ENCODE data around the gene ACTRT3. TPM values are rescaled to one million over a fixed set of nuclear protein-coding genes. Genes with fewer than 3 reads are reported as not detected.
A peak's percentile ranks its signal among the peaks of the same experiment; 100 is the strongest.

The ACTRT3 gene
- polyA plus RNA-seq, 2 donors = 0.31 to 1.1 TPM

DNA sequence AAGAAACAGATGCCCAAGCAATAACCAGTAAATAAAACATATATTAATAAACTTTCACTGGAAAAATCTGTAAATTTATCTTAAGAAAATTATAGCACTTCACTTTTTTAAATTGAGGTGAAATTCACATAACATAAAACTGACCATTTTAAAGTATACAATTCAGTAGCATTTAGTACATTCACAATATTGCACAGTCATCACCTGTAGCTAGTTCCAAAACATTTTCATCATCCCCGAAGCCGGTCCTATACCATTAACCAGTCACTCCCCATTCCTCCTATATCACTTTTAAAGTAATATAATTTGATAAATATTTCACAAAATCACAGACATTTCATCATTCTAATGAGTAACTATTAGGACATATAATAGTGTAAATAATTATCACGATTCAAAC lies 35.3 kb upstream of the ACTRT3 start:
- no peaks in the 10 kb centered on the region for H3K4me1 ChIP-seq (ENCODE audit: control insufficient read depth in 2 of 2, insufficient read depth in 2 of 2, low read length in 1 of 2)
- H3K4me3 ChIP-seq (ENCODE audit: low read depth in 1 of 2, low read length in 2 of 2) = no peak overlapping the region
- WGBS, 2 donors = 90 to 93% methylated on average over 3 of the region's 3 CpGs
- no peaks in the 10 kb centered on the region for H3K27me3 ChIP-seq (ENCODE audit: control insufficient read depth in 1 of 2, insufficient read depth in 2 of 2, low read length in 2 of 2)
- H3K27ac ChIP-seq (ENCODE audit: low read depth in 2 of 2, low read length in 1 of 2) = no peak overlapping the region
- H3K36me3 ChIP-seq (ENCODE audit: control insufficient read depth in 2 of 2, insufficient read depth in 2 of 2, low read length in 1 of 2) = no peaks in the 10 kb centered on the region
- no peaks in the 10 kb centered on the region for H3K9me3 ChIP-seq (ENCODE audit: control insufficient read depth in 2 of 2, insufficient read depth in 1 of 2, low read depth in 1 of 2, low read length in 1 of 2)

DNA sequence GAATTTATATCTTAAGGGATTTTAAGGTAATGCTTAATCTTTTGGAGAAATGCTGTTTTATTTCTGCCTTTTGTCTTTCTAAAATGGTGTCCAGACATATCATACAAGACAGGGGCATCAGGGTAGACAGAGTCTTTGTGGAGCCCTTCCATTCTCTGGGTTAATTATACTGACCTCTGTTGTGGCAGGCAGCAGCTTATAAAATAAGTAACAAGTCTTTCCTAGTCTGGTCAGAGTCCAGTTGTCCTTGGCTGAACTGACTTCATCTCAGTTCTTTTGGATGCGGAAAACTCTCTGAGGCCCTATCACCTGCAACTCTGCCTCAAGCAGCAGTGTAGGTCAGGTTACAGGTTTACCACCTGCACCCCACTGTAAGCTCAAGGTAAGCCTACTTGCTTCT lies 23.0 kb upstream of the ACTRT3 start:
- Histone ChIP-seq H3K27me3 (ENCODE audit: control insufficient read depth in 1 of 2, insufficient read depth in 2 of 2, low read length in 2 of 2) (no peaks in the 10 kb centered on the region), H3K9me3 (ENCODE audit: control insufficient read depth in 2 of 2, insufficient read depth in 1 of 2, low read depth in 1 of 2, low read length in 1 of 2) (no peaks in the 10 kb centered on the region), H3K4me3 (ENCODE audit: low read depth in 1 of 2, low read length in 2 of 2) (no peak overlapping the region), H3K4me1 (ENCODE audit: control insufficient read depth in 2 of 2, insufficient read depth in 2 of 2, low read length in 1 of 2) (no peaks in the 10 kb centered on the region), H3K36me3 (ENCODE audit: control insufficient read depth in 2 of 2, insufficient read depth in 2 of 2, low read length in 1 of 2) (peaks cover 0 to 4% of the 10 kb centered on the region in 2 donors), H3K27ac (ENCODE audit: low read depth in 2 of 2, low read length in 1 of 2) (no peak overlapping the region)
- WGBS, 2 donors = 89 to 99% methylated on average over 1 of the region's 1 CpG

DNA sequence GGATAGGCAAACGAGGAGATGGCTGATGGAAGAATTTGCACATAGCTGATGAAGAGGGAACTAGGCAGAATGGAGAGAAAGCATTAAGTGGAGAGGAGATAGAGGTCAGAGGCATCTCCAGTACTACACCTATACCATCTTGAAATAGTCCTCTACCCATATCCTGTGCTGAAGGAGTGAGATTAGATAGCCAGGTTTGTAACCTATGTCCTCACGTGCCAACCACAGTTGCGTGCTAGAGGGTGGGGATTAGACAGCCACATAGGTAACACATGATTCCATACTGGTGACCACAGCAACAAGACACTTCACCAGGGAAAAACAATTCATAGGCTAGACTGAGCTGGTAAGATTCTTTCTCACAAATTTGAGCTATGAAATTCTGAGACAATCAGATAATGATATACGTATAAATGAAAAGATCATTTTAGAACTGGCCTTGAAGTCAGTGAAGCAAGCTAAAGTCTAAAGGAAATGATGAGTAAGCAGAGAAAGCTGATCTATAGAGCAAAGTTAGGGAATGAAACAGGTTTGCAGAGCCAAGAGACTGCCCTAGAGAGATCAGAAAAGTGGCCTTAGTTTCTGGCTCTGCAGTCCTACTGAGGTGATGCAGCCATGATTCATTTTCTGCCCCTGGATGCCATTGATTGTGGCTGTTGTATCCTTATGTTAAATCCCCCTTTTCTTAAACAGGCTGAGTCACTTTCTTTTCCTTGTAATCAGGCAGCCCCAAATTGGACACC lies 21.5 kb upstream of the ACTRT3 start:
- Histone ChIP-seq H3K27ac (ENCODE audit: low read depth in 2 of 2, low read length in 1 of 2) (no peak overlapping the region), H3K9me3 (ENCODE audit: control insufficient read depth in 2 of 2, insufficient read depth in 1 of 2, low read depth in 1 of 2, low read length in 1 of 2) (no peaks in the 10 kb centered on the region), H3K4me1 (ENCODE audit: control insufficient read depth in 2 of 2, insufficient read depth in 2 of 2, low read length in 1 of 2) (no peaks in the 10 kb centered on the region), H3K36me3 (ENCODE audit: control insufficient read depth in 2 of 2, insufficient read depth in 2 of 2, low read length in 1 of 2) (peaks cover 0 to 4% of the 10 kb centered on the region in 2 donors), H3K27me3 (ENCODE audit: control insufficient read depth in 1 of 2, insufficient read depth in 2 of 2, low read length in 2 of 2) (no peaks in the 10 kb centered on the region), H3K4me3 (ENCODE audit: low read depth in 1 of 2, low read length in 2 of 2) (no peak overlapping the region)
- WGBS, 2 donors = 91 to 94% methylated on average over 4 of the region's 4 CpGs

DNA sequence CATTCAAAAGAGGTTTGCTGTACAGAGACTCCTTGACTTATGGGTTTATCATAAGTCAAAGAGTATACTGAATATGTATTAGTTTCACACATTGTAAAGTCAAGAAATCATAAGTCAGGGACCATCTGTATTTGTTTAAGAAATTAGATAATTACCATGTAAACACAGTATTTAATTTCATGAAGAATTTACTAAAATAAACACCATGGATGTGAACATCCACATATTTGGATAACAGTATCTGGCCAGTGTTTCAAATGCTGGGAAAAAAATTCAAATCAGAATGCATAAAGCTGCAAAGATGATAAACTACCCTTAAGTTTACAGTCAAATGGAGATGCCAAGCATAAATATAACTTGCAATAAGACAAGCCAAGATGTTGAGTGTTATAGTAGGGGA lies 20.9 kb upstream of the ACTRT3 start:
- Histone ChIP-seq H3K4me1 (ENCODE audit: control insufficient read depth in 2 of 2, insufficient read depth in 2 of 2, low read length in 1 of 2) (no peaks in the 10 kb centered on the region), H3K9me3 (ENCODE audit: control insufficient read depth in 2 of 2, insufficient read depth in 1 of 2, low read depth in 1 of 2, low read length in 1 of 2) (no peaks in the 10 kb centered on the region), H3K36me3 (ENCODE audit: control insufficient read depth in 2 of 2, insufficient read depth in 2 of 2, low read length in 1 of 2) (peaks cover 0 to 4% of the 10 kb centered on the region in 2 donors), H3K27me3 (ENCODE audit: control insufficient read depth in 1 of 2, insufficient read depth in 2 of 2, low read length in 2 of 2) (no peaks in the 10 kb centered on the region), H3K4me3 (ENCODE audit: low read depth in 1 of 2, low read length in 2 of 2) (no peak overlapping the region), H3K27ac (ENCODE audit: low read depth in 2 of 2, low read length in 1 of 2) (no peak overlapping the region)

DNA sequence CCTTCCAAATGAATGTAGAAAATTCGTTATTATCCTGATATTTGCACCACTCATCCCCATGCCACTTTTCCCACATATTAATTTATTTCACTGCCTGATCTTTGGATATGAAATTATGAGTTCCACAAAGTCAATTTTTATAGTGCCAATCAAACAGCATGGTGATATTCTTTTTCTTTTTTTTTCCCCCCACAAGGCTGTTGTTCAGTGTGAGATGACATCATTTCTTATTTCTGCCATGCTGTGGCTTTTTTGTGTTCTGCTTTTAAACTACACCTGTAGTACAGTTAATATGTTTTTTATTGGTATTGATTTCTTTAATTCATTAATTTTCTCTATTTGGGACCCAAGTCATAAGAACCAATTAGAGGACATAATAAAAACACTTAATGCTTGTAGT lies 18.4 kb upstream of the ACTRT3 start:
- peaks cover 0 to 4% of the 10 kb centered on the region in 2 donors for H3K36me3 ChIP-seq (ENCODE audit: control insufficient read depth in 2 of 2, insufficient read depth in 2 of 2, low read length in 1 of 2)
- no peaks in the 10 kb centered on the region for H3K9me3 ChIP-seq (ENCODE audit: control insufficient read depth in 2 of 2, insufficient read depth in 1 of 2, low read depth in 1 of 2, low read length in 1 of 2)
- no peak overlapping the region for H3K27ac ChIP-seq (ENCODE audit: low read depth in 2 of 2, low read length in 1 of 2)
- 78 to 82% methylated on average over 1 of the region's 1 CpG for WGBS, 2 donors
- no peaks in the 10 kb centered on the region for H3K4me1 ChIP-seq (ENCODE audit: control insufficient read depth in 2 of 2, insufficient read depth in 2 of 2, low read length in 1 of 2)
- no peak overlapping the region for H3K4me3 ChIP-seq (ENCODE audit: low read depth in 1 of 2, low read length in 2 of 2)
- no peaks in the 10 kb centered on the region for H3K27me3 ChIP-seq (ENCODE audit: control insufficient read depth in 1 of 2, insufficient read depth in 2 of 2, low read length in 2 of 2)

DNA sequence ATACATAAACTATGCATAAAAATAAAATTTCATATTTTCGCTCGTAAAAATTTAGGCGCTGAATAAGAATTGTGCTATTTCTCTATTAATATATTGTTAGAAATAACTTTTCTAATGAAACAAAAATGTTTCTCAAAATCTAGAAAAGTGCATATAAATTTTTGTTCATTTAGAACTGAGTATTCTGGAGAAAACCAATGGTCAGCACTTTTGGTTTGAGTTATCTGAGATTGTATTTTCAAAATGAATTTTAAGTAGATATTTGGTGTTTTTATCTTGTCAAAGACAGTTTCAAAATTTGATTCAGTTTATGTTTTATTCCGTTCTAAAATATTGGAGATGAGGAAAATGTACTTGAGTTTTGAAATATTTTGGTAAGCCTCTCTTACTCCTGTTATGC lies 17.8 kb upstream of the ACTRT3 start:
- WGBS, 2 donors = 96 to 97% methylated on average over 4 of the region's 4 CpGs
- Histone ChIP-seq H3K9me3 (ENCODE audit: control insufficient read depth in 2 of 2, insufficient read depth in 1 of 2, low read depth in 1 of 2, low read length in 1 of 2) (no peaks in the 10 kb centered on the region), H3K27me3 (ENCODE audit: control insufficient read depth in 1 of 2, insufficient read depth in 2 of 2, low read length in 2 of 2) (no peaks in the 10 kb centered on the region), H3K4me3 (ENCODE audit: low read depth in 1 of 2, low read length in 2 of 2) (no peak overlapping the region), H3K36me3 (ENCODE audit: control insufficient read depth in 2 of 2, insufficient read depth in 2 of 2, low read length in 1 of 2) (peaks cover 0 to 4% of the 10 kb centered on the region in 2 donors), H3K4me1 (ENCODE audit: control insufficient read depth in 2 of 2, insufficient read depth in 2 of 2, low read length in 1 of 2) (no peaks in the 10 kb centered on the region), H3K27ac (ENCODE audit: low read depth in 2 of 2, low read length in 1 of 2) (no peak overlapping the region)

DNA sequence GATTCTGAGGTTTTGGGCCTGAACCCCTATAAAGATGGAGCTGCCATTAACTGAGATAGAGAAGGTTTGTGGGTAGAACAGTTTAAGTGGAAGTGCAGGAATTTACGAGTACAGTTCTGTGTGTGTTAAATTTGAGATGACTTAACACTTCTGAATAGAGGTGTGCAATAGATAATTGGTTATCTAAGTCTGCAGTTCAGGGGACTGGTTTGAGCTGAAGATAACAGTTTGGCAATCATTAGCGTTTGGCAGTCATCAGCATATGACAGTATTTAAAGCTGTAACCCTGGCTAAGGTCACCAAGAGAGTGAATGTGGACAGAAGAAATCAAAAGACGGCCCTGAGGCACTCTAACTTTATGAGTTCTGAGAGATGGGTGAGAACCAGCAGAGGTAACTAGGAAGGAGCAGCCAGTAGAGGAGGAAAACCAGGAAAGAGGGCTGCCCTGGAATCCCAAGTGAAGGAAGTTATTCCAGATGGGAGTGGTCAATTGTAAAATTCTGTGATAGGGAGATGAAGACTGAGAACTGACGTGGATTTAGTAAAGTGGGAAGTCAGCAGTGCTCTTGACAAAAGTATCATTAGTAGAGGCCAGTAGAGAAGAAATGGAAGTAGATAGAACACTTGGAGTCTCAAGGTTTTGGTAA lies 12.0 kb upstream of the ACTRT3 start:
- no peaks in the 10 kb centered on the region for H3K27me3 ChIP-seq (ENCODE audit: control insufficient read depth in 1 of 2, insufficient read depth in 2 of 2, low read length in 2 of 2)
- peaks cover 6 to 15% of the 10 kb centered on the region in 2 donors for H3K36me3 ChIP-seq (ENCODE audit: control insufficient read depth in 2 of 2, insufficient read depth in 2 of 2, low read length in 1 of 2)
- H3K4me1 ChIP-seq (ENCODE audit: control insufficient read depth in 2 of 2, insufficient read depth in 2 of 2, low read length in 1 of 2) = no peaks in the 10 kb centered on the region
- WGBS, 2 donors = 85 to 89% methylated on average over 4 of the region's 4 CpGs
- no peaks in the 10 kb centered on the region for H3K9me3 ChIP-seq (ENCODE audit: control insufficient read depth in 2 of 2, insufficient read depth in 1 of 2, low read depth in 1 of 2, low read length in 1 of 2)
- H3K27ac ChIP-seq (ENCODE audit: low read depth in 2 of 2, low read length in 1 of 2) = no peak overlapping the region
- no peak overlapping the region for H3K4me3 ChIP-seq (ENCODE audit: low read depth in 1 of 2, low read length in 2 of 2)

DNA sequence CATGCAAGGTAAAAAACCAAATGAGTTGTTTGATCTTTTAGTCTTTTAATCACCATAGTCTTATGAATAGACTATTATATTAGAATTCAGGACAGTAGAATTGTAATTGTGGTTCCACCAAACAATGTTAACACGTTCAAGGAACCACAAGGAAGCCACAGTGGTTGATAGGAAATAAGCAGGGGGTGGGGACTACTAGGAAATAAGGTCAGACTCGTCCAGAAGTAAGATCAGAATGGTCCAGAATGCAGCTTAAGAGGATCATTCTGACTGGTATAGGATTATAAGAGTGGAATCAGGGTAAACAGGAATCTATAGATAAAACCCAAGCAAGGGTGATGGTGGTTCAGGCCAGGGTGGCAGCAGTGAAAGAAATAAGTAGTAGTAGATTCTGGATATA lies 11.4 kb upstream of the ACTRT3 start:
- WGBS, 2 donors = 56 to 59% methylated on average over 2 of the region's 2 CpGs
- H3K27ac ChIP-seq (ENCODE audit: low read depth in 2 of 2, low read length in 1 of 2) = no peak overlapping the region

DNA sequence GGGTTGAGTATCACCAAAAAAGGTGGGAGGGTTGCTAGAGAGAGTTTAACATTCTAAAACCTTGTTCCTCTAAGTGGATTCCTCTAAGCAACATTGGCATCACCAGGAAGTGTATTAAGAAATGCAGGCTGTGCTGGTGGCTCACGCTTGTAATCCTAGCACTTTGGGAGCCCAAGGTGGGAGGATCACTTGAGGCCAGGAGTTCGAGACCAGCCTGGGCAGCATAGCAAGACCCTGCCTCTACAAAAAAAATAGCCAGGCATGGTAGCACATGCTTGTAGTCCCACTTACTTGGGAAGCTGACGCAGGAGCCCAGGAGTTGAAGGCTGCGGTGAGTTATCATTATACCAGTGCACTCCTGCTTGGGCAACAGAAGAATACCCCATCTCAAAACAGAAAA lies 8.5 kb upstream of the ACTRT3 start:
- 75 to 95% methylated on average over 4 of the region's 4 CpGs for WGBS, 2 donors
- Histone ChIP-seq H3K4me1 (ENCODE audit: control insufficient read depth in 2 of 2, insufficient read depth in 2 of 2, low read length in 1 of 2) (no peaks in the 10 kb centered on the region), H3K36me3 (ENCODE audit: control insufficient read depth in 2 of 2, insufficient read depth in 2 of 2, low read length in 1 of 2) (peaks cover 6 to 15% of the 10 kb centered on the region in 2 donors), H3K9me3 (ENCODE audit: control insufficient read depth in 2 of 2, insufficient read depth in 1 of 2, low read depth in 1 of 2, low read length in 1 of 2) (no peaks in the 10 kb centered on the region), H3K4me3 (ENCODE audit: low read depth in 1 of 2, low read length in 2 of 2) (no peak overlapping the region), H3K27me3 (ENCODE audit: control insufficient read depth in 1 of 2, insufficient read depth in 2 of 2, low read length in 2 of 2) (no peaks in the 10 kb centered on the region), H3K27ac (ENCODE audit: low read depth in 2 of 2, low read length in 1 of 2) (no peak overlapping the region)

More for the DNA sequence above, 11.4 kb upstream of the ACTRT3 start:
- Histone ChIP-seq H3K4me3 (ENCODE audit: low read depth in 1 of 2, low read length in 2 of 2) (no peak overlapping the region), H3K9me3 (ENCODE audit: control insufficient read depth in 2 of 2, insufficient read depth in 1 of 2, low read depth in 1 of 2, low read length in 1 of 2) (no peaks in the 10 kb centered on the region), H3K36me3 (ENCODE audit: control insufficient read depth in 2 of 2, insufficient read depth in 2 of 2, low read length in 1 of 2) (peaks cover 6 to 15% of the 10 kb centered on the region in 2 donors), H3K27me3 (ENCODE audit: control insufficient read depth in 1 of 2, insufficient read depth in 2 of 2, low read length in 2 of 2) (no peaks in the 10 kb centered on the region), H3K4me1 (ENCODE audit: control insufficient read depth in 2 of 2, insufficient read depth in 2 of 2, low read length in 1 of 2) (no peaks in the 10 kb centered on the region)

DNA sequence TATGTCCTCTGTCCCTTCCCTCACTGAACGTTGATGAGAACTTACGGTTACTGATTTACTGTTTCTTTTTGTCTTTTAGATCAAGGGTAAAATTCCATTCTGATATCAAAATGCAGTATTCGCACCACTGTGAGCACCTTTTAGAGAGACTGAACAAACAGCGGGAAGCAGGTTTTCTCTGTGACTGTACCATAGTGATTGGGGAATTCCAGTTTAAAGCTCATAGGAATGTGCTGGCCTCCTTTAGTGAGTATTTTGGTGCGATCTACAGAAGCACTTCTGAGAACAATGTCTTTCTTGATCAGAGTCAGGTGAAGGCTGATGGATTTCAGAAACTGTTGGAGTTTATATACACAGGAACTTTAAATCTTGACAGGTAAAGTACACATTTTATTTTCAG lies 4.8 kb upstream of the ACTRT3 start:
- Histone ChIP-seq H3K9me3 (ENCODE audit: control insufficient read depth in 2 of 2, insufficient read depth in 1 of 2, low read depth in 1 of 2, low read length in 1 of 2) (no peaks in the 10 kb centered on the region), H3K4me1 (ENCODE audit: control insufficient read depth in 2 of 2, insufficient read depth in 2 of 2, low read length in 1 of 2) (no peaks in the 10 kb centered on the region), H3K27ac (ENCODE audit: low read depth in 2 of 2, low read length in 1 of 2) (no peak overlapping the region), H3K27me3 (ENCODE audit: control insufficient read depth in 1 of 2, insufficient read depth in 2 of 2, low read length in 2 of 2) (no peaks in the 10 kb centered on the region), H3K36me3 (ENCODE audit: control insufficient read depth in 2 of 2, insufficient read depth in 2 of 2, low read length in 1 of 2) (peaks cover 4 to 9% of the 10 kb centered on the region in 2 donors), H3K4me3 (ENCODE audit: low read depth in 1 of 2, low read length in 2 of 2) (peak overlapping the region in 1 of 2 donors; percentile 63)
- WGBS, 2 donors = 28 to 38% methylated on average over 5 of the region's 5 CpGs
